Thyroid gland (tissue), 4 donors: Measurements from ENCODE around the gene NECAB2. TPM values are rescaled to one million over a fixed set of nuclear protein-coding genes. Genes with fewer than 3 reads are reported as not detected.
"Not testable (repeated sequence)": the region's sequence is repeated elsewhere in the genome, so short reads cannot be mapped to it uniquely, and the experiment has no call there.

Experiments used
- DNase-seq, 2 donors: peaks; one replicate each; pipeline ENCODE4 v3.0.0-alpha.2; 2019
- H3K27ac ChIP-seq, 3 donors: fragments of 200-600 bp; sonication (generic); 1 replicate in 2 of 3; 2 replicates in 1 of 3; pipeline ENCODE4 v1.5.1; 2016 to 2019; ENCODE audit warnings: mild to moderate bottlenecking in 1 of 3, moderate library complexity in 1 of 3
- H3K27me3 ChIP-seq: fragments of 200-600 bp; sonication (generic); one replicate; pipeline ENCODE4 v1.5.1; 2019
- H3K36me3 ChIP-seq, 2 donors: fragments of 200-600 bp; sonication (generic); one replicate each; pipeline ENCODE4 v1.5.1; 2016 to 2019
- H3K4me1 ChIP-seq, 2 donors: fragments of 200-600 bp; sonication (generic); one replicate each; pipeline ENCODE4 v1.5.1; 2017 to 2019
- H3K4me3 ChIP-seq, 3 donors: fragments of 200-600 bp; sonication (generic); replicated peaks in 1 of 3; 1 replicate in 2 of 3; 2 replicates in 1 of 3; pipeline ENCODE4 v1.5.1; 2016; ENCODE audit warnings: mild to moderate bottlenecking in 1 of 3
- H3K9me3 ChIP-seq: fragments of 200-600 bp; sonication (generic); one replicate; pipeline ENCODE4 v1.5.1; 2017
- POLR2A ChIP-seq, 2 donors: fragments of 450-650 bp; IDR thresholded peaks; one replicate each; pipeline ENCODE4 v1.6.1; 2017; ENCODE audit warnings: antibody characterized with exemption in 2 of 2, mild to moderate bottlenecking in 2 of 2, moderate library complexity in 1 of 2
- WGBS, 2 donors: methylation state at CpG; one replicate each; pipeline ENCODE4 v1.1.5; 2017; 5-methylcytosine and 5-hydroxymethylcytosine counted together
- intact Hi-C: fragments of 100-400 bp; cut with DNase I; formaldehyde crosslinking; loops from one replicate; pipeline ENCODE4 v1.15.1; 2023
- total RNA-seq, 4 donors: library from RNA; depleted of rRNA; stranded (reverse); fragments of >200 nt; gene quantifications; one replicate each; pipeline ENCODE4 v1.2.3, GENCODE V29; 2016
- TF ChIP-seq, protein P1 (sequence below), 6 experiments: fragments of 200-600 bp in 3 of 6; fragments of 450-650 bp in 3 of 6; sonication (generic) in 3 of 6; IDR thresholded peaks; one replicate each; pipeline ENCODE4 v1.5.1; 2016 to 2019; ENCODE audit warnings: antibody characterized with exemption in 6 of 6, mild to moderate bottlenecking in 2 of 6, inconsistent platforms in 1 of 6, moderate library complexity in 1 of 6

NECAB2 gene
- total RNA-seq, 4 donors from 2014 or later: 0.63 to 0.94 TPM; not detected in 2

DNA sequence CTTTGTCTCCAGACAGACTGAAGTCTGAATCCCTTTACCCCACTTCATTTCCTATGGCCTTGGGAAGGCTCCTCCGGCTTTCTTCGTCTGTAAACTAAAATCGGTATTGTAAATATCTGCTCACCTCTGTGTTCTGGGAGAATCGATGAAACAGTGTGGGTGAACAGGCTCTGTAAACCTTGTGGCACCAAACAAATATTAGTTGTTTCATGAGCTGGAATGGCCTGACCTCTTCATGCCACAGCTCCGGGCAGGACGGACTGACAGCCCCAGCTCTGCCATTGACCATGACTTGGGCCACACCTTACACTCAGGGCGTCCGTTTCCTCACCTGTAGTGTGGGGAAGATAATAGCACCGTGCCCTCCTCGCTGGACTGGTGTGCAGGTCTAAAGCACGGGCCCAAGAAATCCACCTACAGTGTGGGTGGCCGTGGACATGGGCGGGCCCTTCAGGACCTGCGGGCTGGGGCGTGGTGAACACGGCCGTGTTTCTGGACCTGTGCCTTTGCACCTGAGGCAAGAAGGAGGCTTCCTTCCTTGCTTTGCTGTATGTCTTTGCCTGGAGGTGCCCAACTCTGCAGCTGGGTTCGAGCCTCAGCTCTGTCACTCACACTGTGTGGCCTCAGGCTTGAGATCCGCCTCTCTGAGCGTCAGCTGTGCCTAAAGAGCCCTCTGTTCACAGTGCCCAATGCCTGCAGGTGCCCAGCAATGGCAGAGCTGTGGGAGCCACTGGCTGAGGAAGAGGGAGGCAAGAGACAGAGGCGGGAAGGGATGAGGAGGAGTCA, 21.1 kb upstream of the NECAB2 start:
- Histone ChIP-seq H3K27me3 (no peaks in the 10 kb centered on the region), H3K27ac (no peak overlapping the region), H3K4me3 (no peak overlapping the region), H3K36me3 (no peaks in the 10 kb centered on the region), H3K4me1 (peaks cover 4 to 10% of the 10 kb centered on the region in 2 donors), H3K9me3 (no peaks in the 10 kb centered on the region)
- no peak for DNase-seq
- 83 to 97% methylated on average over 17 to 21 of the region's 21 CpGs for WGBS, 2 donors
- TF ChIP-seq, protein P1, sequence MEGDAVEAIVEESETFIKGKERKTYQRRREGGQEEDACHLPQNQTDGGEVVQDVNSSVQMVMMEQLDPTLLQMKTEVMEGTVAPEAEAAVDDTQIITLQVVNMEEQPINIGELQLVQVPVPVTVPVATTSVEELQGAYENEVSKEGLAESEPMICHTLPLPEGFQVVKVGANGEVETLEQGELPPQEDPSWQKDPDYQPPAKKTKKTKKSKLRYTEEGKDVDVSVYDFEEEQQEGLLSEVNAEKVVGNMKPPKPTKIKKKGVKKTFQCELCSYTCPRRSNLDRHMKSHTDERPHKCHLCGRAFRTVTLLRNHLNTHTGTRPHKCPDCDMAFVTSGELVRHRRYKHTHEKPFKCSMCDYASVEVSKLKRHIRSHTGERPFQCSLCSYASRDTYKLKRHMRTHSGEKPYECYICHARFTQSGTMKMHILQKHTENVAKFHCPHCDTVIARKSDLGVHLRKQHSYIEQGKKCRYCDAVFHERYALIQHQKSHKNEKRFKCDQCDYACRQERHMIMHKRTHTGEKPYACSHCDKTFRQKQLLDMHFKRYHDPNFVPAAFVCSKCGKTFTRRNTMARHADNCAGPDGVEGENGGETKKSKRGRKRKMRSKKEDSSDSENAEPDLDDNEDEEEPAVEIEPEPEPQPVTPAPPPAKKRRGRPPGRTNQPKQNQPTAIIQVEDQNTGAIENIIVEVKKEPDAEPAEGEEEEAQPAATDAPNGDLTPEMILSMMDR (IDR thresholded peaks at IDR 0.05): no peak
- TF ChIP-seq POLR2A (IDR thresholded peaks at IDR 0.05): no peak
- intact Hi-C loops: no loop called here

DNA sequence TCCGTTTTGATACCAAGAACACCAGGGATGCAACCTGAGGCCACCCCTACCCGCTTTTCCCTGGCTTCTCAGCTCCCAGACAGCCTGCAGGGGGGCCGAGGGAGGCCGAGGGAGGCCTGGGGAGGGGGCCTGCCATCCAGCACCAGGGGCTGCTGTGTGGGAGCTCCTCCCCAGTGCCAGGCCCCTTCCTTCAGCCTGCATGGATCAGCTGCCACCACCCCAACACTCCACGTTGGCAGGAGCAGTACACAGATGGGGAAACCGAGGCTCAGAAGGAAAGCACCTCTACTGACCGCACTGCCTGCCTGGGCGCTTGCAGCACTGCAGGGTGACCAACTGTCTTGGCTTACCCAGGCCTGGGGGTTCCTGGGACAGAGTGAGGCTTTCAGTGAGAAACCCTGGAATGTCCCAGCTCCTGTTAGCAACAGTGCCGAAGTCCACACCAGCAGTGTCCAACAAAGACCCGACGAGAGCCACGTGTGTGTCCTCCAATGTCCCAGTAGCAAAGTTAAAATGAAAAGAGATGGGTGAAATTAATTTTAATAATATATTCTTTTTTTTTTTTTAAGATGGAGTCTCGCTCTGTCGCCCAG, 20.3 kb upstream of the NECAB2 start:
- no peak overlapping the region for H3K4me3 ChIP-seq
- 89 to 91% methylated on average over 13 to 14 of the region's 14 CpGs for WGBS, 2 donors
- H3K9me3 ChIP-seq: no peaks in the 10 kb centered on the region
- peaks cover 9 to 16% of the 10 kb centered on the region in 2 donors for H3K4me1 ChIP-seq
- H3K36me3 ChIP-seq: no peaks in the 10 kb centered on the region
- no peak overlapping the region for H3K27ac ChIP-seq
- no peaks in the 10 kb centered on the region for H3K27me3 ChIP-seq
- intact Hi-C loops: no loop called here
- DNase-seq: no peak
- TF ChIP-seq, protein P1 (IDR thresholded peaks at IDR 0.05): no peak
- TF ChIP-seq POLR2A (IDR thresholded peaks at IDR 0.05): no peak

DNA sequence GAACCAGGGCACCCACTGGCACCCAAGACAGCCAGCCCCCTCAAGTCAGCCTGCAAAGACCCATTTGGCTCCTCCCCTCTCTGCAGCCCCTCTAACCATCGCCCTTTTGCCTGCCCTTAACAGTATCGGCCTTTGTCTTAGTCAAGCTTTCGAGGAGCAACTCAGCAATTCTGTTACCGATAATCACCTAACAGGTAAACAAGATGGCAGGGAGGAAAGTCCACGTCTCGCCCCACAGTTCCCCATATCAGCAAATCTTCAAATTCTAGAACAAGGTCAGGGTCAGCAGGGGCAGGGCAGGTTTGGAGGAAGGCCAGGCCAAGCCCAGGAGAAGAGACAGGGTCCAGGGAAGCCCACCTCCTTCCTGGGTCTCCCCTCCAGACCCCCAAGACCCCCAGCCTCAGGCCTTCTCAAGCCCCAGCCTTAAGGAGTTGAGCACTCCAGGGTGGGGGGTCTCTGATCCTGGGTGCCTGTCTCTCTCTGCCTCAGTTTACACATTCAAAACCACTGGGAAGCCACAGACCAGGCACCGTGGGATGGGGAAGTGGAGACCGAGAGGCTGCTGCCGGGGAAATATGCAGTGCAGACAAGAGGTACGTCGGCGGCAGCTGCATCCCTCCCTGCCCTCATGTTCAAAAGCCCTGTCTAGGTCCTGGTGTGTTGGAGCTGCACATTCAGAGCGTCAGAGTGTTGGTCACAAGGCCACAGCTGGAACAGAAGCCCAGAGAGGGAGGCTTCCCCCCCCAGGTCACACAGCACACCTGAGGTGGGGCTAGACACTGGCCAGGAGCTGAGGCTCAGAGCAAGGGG, 18.9 kb upstream of the NECAB2 start:
- Histone ChIP-seq H3K4me1 (peaks cover 20 to 23% of the 10 kb centered on the region in 2 donors), H3K4me3 (no peak overlapping the region), H3K27ac (no peak overlapping the region), H3K36me3 (no peaks in the 10 kb centered on the region), H3K27me3 (no peaks in the 10 kb centered on the region), H3K9me3 (no peaks in the 10 kb centered on the region)
- intact Hi-C loops: no loop called here
- 88 to 97% methylated on average over 11 to 13 of the region's 13 CpGs for WGBS, 2 donors
- TF ChIP-seq, protein P1 (IDR thresholded peaks at IDR 0.05): no peak
- no peak for TF ChIP-seq POLR2A (IDR thresholded peaks at IDR 0.05)
- DNase-seq: no peak

DNA sequence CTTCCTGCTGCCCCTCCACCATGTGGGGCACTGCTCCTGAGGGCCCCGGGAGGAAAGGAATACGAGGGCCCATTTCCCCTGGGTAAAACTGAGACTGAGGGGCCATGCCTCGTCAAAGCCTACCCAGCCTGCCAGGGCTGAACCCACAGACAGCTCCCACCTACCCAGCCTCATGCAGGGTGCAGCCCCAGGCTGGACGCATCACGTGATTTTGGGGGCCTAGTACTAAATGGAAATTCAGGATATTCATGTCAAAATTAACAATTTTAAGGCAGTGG, 18.4 kb upstream of the NECAB2 start:
- Histone ChIP-seq H3K9me3 (no peaks in the 10 kb centered on the region), H3K4me3 (no peak overlapping the region), H3K36me3 (no peaks in the 10 kb centered on the region), H3K27me3 (no peaks in the 10 kb centered on the region), H3K4me1 (peaks cover 25 to 29% of the 10 kb centered on the region in 2 donors), H3K27ac (no peak overlapping the region)
- intact Hi-C loops: no loop called here
- no peak for DNase-seq
- WGBS, 2 donors: 86 to 94% methylated on average over 5 of the region's 5 CpGs
- TF ChIP-seq POLR2A (IDR thresholded peaks at IDR 0.05): no peak
- TF ChIP-seq, protein P1 (IDR thresholded peaks at IDR 0.05): no peak

DNA sequence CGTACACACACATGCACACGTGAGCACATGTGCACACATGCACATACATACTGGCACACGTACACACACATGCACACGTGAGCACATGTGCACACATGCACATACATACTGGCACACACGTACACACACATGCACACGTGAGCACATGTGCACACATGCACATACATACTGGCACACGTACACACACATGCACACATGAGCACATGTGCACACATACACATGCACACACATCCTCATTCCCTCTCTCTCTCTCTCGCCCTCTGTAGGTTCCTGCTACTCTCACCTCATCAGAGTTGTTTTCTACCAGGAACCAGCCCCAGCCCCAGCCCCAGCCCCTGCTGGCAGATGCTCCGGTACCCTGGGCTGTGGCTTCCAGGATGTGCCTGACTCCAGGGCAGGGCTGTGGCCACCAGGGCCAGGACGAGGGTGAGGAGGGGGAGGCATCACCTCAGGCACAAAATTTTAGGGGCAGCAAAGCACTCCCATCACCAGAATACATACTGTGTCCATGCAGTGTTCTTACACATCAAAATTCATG, 17.1 kb upstream of the NECAB2 start:
- intact Hi-C loops, DNase-seq, H3K27ac ChIP-seq, H3K36me3 ChIP-seq, H3K27me3 ChIP-seq, H3K4me3 ChIP-seq, H3K9me3 ChIP-seq: not testable (repeated sequence)
- WGBS, 2 donors: 62 to 83% methylated on average over 4 to 10 of the region's 10 CpGs
- H3K4me1 ChIP-seq: peaks cover 28 to 35% of the 10 kb centered on the region in 2 donors
